Gastrocnemius medialis (tissue), 4 donors: Measurements from ENCODE around the gene C17orf100.

Experiments used
- CTCF ChIP-seq, 5 experiments: fragments of 450-650 bp in 3 of 5; fragments of 200-600 bp in 2 of 5; sonication (generic) in 2 of 5; IDR thresholded peaks in 4 of 5; conservative IDR thresholded peaks in 1 of 5; 1 replicate in 4 of 5; 2 replicates in 1 of 5; pipeline ENCODE4 v1.5.1; 2016 to 2019; ENCODE audit warnings: antibody characterized with exemption in 5 of 5, mild to moderate bottlenecking in 3 of 5, moderate library complexity in 3 of 5
- POLR2A ChIP-seq, 2 donors: fragments of 450-650 bp; IDR thresholded peaks; one replicate each; pipeline ENCODE4 v1.6.1; 2017; ENCODE audit warnings: antibody characterized with exemption in 2 of 2, mild to moderate bottlenecking in 2 of 2, moderate library complexity in 2 of 2

- TF ChIP-seq CTCF (IDR thresholded peaks at IDR 0.05 in 4 of 5, conservative IDR thresholded peaks at IDR 0.05 in 1 of 5) (no peak), POLR2A (IDR thresholded peaks at IDR 0.05) (no peak)
These were observed 12.5 kb upstream of the C17orf100 start for GRCh38 chr17:6639014-6639585.
